GF-D8 (cell line): Measurements from ENCODE around the gene ANKRD26.

Experiments used
- DNase-seq: peaks from one replicate; lab custom pipeline; 2025; lab: John Stamatoyannopoulos, UW

Gene ANKRD26

DNA sequence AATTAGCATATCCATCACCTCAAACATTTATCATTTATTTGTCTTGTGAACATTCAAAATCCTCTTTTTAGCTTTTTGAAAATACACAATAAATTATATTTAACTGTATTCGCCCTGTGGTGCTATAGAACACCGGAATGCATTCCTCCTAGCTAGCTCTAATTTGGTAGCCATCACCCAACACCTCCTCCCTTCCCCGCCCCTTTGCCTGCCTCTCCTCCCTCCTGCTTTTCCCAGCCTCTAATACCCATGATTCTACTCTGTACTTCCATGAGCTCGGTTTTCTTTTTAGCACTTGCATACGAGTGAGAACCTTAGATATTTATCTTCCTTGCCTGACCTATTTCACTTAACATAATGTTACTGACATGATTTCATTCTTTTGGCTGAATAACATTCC lies 80.1 kb downstream of the ANKRD26 start:
- no peak for DNase-seq

DNA sequence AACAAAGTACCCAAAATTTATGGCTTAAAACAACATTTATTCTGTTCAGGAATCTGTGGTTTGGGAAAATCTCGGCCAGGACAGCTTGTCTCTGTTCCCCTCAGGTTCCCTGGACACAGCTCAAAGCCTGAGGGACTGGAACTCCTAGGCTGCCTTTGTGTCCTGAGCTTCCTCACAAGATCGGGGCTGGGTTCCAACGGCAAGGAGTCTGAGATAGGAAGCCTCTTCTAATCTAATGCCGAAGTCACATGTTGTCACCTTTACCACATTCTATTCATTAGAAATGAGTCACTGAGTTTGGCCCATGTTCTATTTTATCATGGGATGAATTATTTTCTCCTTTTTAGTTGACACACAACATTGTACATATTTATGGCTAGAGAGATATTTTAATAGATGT lies 80.5 kb downstream of the ANKRD26 start:
- no peak for DNase-seq

DNA sequence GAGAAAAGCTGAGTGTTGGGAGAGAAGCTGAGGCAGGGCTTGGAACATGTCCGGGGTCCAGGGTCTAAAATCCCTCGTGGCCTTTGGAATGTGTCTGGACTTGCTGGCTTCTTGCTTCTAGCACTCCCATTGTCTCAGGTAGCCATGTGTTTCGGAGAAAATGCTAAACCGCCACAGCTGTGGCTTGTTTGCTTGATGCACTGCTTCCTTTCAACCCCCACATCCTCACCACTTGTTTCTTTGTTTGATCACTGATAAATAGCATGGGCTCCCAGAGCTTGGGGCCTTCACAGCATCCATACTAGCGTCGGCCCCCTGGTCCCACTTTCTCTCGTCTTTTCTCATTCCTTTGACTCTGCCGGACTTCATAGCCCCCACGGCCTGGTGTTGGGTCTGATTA lies 102.7 kb downstream of the ANKRD26 start:
- no peak for DNase-seq

DNA sequence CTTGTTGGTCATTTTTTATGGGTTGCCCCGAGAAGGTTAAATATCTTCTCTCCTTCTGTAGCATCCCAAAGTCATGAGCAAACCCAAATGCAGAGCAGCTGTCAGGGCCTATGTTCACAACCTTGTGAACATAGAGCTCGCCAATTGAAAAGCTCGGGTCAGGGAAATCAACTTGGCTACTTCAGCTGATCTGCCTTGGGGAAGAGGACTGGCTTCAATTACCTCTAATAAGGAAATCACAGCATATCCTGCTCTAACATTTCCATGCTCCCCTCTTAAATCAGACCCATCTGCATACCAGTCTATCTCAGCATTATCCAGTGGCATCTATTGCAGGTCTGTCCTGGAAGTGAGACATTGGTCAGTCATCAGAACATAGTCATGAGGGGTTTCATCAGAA lies 105.6 kb downstream of the ANKRD26 start:
- no peak for DNase-seq

DNA sequence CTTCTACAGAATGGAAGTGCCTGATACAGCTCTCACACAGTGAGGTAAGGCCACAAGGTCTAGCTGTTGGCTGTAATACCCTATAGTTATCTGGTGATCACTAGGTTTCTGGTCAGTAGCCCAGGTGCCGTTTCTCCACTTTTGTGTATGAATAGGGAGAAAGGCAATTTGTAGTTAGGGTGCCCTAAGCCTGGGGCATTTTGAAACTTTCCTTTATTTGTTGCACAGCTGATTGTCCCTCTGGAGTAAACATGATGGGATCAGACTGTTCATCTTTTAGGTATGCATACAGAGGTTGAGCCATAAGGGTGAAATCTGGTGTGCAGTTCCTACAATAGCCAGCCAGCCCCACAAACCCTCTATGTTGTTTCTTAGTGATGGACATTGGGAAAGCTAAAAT lies 112.4 kb downstream of the ANKRD26 start:
- DNase-seq: no peak

DNA sequence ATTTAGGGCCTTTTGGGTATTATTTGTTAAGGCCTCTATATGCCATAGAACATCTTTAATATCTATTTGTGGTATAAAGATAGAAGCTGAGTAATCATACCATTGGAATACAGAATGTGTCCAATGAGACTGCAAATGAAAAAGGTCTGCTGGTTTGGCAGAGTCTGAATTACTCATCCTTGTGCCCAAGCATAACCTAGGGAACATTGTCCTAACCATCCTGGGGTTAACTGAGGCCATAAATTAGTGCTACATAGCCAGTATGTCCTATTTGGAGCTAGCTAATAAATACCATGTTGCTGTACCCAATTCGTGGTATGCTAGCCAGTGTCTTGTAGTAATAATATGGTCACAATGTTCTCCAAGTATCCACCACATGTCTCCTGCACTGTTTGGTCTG lies 117.1 kb downstream of the ANKRD26 start:
- no peak for DNase-seq

DNA sequence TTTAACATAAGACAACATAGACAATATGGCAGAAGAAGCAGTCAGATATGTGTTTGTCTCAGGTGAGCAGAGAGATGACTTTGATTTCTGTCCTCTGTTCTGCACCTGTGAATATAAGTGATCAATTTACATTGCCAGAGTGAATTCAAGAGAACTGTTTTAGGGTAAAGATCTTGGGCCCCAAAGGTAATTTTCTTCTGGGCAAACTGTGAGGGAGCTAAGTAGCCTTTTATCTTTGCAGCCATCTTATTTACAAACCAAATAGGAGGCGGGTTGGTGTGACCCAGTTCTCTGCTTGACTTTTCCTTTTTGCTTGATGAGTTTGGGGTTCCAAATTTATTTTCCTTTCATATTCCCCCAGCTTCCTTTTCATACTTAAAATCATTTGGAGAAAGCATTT lies 118.2 kb downstream of the ANKRD26 start:
- DNase-seq: no peak

DNA sequence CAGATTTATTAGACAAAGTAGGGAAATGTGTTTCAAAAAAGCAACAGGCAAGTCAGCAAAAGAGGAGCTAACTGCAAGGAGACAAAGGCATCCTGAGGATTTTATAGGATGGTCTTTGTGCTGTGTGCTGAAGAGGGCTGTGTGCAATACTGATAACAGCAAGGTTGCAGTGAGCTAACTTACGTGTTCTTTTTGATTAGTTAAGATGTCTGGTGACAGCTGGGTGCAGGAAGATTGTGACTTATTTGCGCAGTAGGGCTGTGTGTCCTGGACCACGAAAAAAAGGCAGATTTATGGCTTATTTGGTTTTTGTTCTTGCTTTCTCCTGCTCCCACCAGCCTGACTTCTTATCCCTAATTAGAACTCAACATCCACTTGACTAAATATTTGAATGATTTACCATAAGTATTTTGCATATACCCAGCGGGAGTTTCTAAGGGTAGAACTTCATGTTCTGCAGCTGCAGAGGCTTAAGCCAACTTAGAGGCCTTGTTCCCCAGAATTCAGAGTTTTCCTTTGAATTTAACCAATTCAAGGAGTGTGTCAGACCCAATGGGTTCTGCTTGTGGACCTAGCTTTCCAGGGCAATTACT lies 119.0 kb downstream of the ANKRD26 start:
- DNase-seq: no peak

DNA sequence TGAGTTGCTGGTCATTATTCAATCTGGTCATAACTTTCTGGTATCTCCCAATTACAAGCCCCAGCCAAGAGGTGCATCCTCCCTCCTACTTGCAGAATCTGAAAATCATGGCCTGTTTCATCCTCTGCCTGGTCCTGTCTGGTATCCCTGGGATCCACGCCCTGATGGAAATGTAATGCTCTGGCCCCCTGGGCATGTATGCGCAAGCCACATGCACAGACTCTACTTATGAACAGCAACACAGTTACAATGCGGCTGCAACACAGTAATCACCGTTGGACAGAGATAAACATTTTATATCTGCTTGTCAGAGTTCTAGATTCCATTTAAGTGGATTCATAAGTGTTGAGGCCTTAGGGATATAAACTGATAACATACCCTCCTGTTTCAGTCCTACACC lies 121.8 kb downstream of the ANKRD26 start:
- DNase-seq: no peak

DNA sequence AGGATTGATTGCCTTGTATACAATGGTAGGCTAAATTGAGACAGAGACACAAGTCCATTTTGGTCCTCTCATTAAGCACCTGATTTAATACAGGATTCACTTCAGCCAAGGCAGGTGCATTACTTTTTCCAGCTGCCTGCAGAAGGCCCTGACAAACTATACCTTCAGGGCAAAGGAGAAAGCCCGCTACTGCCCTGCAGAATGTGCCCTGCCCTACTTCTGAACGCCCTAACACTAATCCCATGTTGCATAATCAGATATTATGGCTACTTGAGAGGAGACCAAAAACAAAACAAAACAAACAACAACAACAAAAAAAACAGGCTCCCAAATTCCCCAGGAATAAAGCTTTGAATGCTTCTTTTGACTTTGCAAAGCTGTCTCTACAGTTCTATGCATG lies 122.7 kb downstream of the ANKRD26 start:
- no peak for DNase-seq

DNA sequence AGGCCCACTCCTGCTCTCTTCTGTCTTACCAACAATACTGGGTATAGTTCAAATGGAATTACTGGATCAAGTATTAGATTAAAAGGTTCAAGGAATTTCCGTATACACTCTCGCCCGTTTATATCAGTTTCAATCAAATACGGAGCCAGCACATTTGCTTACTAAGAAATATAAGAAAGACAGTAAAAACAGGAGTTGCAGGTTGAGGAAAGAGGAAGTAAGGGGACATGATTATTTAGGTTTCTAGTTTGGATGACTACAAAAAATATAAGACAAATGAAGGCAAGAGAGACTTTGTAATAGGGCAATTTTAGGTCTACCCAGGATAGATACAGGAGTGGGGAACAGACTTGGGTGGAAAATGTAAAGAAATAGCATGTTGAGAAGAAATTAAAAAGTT lies 129.6 kb downstream of the ANKRD26 start:
- no peak for DNase-seq

DNA sequence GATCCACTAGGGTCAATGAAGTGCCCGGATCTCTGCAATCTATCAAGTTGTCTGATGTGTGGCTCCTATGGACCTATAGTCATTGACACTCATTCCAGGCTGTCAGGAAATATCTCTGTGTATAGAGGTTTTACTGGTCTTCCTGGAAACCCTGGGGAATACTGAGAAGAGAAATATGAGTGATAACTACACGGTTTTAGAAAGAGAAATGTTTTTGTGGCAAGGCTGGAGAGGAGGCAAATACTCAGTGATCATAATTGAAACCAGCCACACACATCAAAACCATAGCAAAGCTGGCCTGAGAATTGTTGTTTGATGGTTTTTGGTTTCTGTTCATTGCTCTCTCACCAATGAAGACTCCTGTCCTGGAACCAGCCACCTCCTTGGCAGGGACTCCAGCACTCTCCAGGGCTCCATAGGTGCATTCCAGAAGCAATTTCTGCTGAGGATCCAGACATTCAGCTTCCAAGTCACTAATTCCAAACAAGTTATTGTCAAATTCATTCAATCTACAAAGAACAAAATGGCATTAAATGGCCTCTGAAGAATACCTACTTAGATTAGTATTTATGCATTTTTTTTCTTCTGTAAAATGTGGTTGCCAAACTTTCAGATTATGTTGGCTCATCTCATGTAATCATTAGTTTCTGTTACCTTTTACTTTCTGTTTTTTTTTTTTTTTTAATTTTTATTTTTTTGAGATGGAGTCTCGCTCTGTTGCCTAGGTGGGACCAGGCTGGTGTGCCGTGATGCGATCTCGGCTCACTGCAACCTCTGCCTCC lies 131.0 kb downstream of the ANKRD26 start:
- no peak for DNase-seq

DNA sequence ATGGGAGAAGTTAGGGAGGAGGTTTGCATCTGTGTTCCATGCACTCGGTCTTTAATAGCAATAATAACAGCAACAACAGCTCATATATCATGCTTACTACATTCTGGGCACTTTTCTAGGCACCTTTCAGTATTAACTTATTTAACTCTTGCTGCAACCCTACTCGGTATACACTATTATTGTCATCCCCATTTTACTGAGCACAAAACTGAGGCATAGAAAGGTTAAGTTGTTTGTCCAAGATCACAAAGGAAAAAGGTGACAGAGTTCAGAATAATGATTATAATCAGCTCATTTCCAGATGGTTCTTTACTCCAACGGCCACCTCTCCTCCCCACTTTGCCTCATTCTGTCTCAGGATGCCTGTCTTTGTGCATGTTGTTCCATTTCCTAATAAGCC lies 137.5 kb downstream of the ANKRD26 start:
- DNase-seq: no peak

DNA sequence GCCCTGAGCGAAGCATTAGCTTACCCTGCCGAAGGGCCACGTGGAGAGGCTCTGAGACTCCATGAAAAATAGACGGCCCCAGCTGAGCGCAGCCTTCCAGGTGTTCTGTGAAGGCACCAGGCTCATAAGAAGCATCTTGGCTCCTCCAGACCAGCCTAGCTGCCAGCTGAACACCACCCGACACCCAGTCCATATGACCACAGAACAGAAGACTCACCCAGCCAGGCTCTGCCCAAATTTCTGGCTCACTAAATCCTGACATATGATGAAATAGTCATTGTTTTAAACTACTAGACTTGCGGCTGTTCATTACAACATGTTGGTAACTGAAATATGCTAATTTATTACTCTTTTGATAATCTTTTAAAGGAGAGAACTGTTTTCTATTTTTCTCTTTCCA lies 140.0 kb downstream of the ANKRD26 start:
- no peak for DNase-seq

DNA sequence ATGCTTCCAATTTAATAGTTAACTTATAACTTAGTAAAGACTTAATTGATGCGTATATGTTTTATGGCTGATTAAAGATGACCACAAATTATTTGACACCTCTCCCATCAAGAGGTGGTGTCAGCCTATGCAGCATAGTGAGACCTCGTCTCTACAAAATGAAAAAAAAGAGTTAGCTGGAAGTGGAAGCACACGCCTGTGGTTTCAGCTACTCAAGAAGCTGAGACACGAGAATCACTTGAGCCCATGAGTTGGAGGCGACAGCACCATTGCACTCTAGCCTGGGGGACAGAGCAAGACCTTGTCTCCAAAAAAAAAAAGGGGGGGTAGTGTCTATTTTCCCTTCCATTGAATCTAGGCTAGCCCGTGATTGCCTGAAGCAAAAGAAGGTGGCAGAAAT lies 140.5 kb downstream of the ANKRD26 start:
- no peak for DNase-seq
